ENCODE measurements around the gene PROSER2.
"Not testable (repeated sequence)": the region's sequence is repeated elsewhere in the genome, so short reads cannot be mapped to it uniquely, and the experiment has no call there.

The PROSER2 gene

GRCh38 chr10:11835704-11836103 lies 12.5 kb downstream of the PROSER2 start:
- DNase-seq (ENCODE audit: low read depth): no peak

DNA sequence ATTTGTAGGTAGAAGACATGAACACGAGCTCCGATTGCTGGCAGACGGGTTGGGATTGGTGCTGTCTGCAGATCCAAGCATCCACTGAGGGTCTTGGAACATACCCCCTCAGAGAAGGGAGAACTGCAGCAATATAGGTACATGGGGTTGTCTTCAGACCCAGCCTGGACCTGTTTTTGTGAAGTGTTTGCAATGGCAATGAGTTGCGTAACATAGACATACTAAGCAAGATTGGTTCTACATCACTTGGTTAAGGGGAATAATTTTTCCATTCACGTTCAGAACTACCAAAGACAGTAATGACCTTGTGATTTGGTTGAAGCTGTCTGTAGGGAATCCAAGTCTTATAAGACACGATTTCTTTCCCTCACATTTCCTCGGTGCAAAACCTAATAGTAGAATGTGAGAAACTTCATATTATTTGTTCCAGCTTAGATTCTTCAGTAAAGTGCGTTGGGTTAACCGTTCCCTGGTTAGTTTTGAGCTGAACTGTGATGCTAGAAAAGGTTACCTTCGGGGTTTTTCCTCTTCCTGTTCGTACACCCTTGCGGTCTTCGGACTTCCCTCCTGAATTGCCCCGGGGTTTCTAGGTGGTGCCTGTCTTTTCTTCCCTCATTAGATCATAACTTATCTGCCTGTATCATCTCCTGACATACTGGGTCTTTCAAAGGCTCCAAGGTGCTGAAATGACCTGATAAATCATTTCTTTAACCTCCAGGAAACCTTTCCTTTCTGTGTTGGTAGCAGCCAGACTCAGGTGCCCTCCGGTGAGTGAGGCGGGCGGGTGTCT lies 14.4 kb downstream of the PROSER2 start:
- DNase-seq (ENCODE audit: low read depth): no peak

DNA sequence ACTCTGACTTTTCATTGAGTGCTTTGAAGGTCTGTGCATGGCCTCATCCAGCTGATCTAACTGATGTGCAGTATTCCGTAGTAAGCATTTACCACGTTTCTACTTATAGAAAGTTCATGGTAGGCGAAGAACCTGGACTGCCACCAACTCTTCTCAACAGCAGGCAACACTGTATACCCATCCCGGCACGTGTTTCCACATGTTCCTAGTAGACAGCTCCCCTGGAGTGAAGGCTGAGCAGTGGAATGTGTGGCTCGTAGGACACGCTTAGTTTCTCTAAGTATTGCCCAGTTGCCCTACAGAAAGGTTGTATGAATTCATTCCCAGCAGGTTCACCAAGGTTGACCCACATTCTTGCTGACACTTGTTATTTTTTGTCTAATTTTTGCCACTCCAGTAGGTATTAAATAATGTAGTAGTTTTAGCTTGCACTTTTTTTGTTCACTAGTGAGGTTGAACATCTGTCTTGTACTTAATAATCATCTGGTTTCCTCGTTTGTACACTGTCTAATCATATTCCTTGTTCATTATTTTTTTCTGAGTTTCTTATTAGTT lies 15.2 kb downstream of the PROSER2 start:
- DNase-seq (ENCODE audit: low read depth): no peak

DNA sequence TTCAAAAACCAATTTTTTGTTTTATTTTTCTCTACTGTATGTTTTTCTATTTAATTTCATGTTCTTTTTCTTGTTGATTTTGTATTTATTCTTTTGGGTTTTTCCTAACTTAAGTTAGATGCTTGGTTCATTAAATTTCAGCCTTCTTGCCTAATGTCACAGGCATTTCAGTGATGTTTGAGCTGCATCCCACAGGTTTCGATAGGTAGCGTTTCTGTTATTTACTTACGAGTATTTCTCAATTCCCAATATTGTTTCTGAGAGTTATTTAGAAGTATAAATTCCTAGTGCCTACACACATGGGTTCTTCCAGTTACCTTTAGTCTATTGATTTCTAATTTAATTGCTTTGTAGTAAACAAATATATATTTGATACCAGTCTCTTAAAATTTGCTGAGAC lies 18.2 kb downstream of the PROSER2 start:
- no peak for DNase-seq (ENCODE audit: low read depth)

GRCh38 chr10:11842411-11842810 lies 19.3 kb downstream of the PROSER2 start:
- no peak for DNase-seq (ENCODE audit: low read depth)

DNA sequence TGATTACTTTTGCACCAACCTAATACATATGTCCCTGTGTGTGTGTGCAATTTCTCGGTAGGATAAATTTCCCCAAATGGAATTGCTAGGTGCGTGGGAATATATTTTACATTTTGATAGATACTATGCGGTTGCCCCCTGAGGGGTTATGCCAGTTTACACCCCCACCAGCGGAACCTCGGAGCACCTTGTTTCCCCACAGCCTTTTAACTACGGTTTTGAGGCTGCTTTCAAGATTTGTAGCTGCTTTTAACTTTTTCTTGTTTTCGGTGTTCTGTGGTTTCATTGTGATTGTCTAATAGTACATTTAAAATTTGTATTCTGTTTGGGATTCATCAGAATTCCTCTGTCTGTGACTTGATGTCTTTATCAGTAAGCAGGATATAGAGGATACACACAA lies 22.0 kb downstream of the PROSER2 start:
- DNase-seq (ENCODE audit: low read depth): no peak

DNA sequence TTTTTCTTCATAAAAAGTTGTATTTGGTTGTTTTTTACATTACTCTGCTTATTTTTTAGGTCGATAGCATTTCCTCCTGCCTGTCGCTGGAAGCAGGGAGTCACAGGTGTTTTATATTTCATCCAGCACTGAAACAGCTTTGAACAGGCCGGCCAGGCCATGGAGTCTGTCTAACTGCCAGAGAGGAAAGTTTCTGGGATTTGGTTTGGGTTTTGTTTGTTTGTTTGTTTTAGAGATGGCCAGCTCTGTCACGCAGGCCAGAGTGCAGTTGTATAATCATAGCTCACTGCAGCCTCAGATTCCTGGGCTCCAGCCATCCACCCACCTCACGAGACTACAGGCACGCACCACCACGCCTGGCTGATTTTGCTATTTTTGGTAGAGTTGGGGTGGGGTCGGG lies 23.4 kb downstream of the PROSER2 start:
- no peak for DNase-seq (ENCODE audit: low read depth)

DNA sequence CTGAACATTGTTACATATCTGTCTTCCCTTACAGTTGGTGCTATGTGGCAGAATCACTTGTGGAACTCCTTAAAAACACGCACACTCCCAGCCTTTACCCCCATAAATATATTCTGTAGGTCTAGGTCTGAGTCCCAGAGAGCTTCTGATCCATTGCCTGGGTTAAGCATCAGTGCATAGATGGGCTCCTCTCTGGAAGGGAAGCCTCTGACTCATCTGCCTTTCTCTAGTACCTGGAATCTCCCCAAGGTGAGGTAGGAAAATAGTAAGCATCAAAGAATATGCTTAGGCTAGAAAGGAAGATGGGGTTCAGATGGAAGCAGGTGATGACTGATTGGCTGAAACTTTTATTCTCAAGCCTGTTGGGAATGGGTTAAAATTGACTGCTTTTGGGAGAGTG lies 26.1 kb downstream of the PROSER2 start:
- no peak for DNase-seq (ENCODE audit: low read depth)

- no peak for DNase-seq (ENCODE audit: low read depth)
Observed at GRCh38 chr10:11849911-11850310, 26.8 kb downstream of the PROSER2 start.

DNA sequence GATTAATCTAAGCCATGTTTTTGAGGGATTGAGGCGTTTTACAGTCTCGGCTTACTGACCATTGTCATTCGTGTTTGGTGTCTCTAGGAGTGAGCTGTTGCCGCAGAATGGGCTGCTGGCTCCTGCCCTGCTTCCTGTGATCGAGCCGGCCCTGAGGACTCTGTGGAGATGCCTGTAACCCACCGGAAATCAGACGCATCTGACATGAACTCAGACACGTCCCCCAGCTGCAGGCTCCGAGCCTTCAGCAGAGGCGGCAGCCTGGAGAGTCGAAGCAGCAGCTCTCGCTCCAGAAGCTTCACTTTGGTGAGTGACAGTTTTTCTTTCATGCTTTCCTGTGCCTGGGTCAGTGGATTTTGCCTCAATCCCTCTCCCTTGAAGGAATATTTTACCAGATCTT lies 28.8 kb downstream of the PROSER2 start:
- DNase-seq (ENCODE audit: low read depth): no peak

DNA sequence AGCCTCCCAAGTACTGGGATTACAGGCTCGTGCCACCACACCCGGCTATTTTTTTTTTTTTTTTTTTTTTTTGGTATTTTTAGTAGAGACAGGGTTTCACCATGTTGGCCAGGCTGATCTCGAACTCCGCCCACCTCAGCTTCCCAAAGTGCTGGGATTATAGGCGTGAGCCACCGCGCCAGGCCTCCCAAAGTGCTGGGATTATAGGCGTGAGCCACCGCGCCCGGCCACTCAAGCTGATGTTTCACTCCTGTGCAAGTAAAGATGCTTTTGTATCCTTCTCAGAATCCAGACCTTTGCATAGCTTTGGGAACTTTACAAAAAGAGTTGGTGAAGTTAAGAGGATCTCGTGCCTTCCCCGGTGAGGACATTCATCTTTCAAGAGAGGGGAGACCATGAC lies 29.5 kb downstream of the PROSER2 start:
- DNase-seq (ENCODE audit: low read depth): not testable (repeated sequence)

GRCh38 chr10:11853468-11853867 lies 30.3 kb downstream of the PROSER2 start:
- DNase-seq (ENCODE audit: low read depth): no peak

- DNase-seq (ENCODE audit: low read depth): no peak
Observed at GRCh38 chr10:11854301-11854700, 31.1 kb downstream of the PROSER2 start.

DNA sequence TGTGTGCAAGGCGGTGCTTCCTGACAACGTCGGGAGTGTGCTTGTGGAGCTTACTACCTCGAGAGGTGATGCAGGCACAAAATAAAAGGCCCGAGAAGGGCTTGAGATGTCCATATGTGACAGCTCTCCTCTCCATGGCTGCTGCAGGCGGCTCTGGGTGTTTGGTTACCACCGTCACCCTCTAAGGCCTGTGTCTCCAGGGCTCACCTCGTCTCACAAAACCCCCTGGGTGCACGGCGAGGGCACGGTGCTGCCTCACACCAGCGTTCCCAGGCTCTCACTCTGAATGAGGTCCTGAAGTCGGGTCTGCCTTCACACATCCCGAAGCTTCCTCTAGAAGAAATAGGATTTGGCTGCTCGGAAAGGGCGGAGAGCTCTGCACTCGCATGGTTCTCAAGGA lies 32.9 kb downstream of the PROSER2 start:
- no peak for DNase-seq (ENCODE audit: low read depth)

GRCh38 chr10:11856678-11857077 lies 33.5 kb downstream of the PROSER2 start:
- DNase-seq (ENCODE audit: low read depth): no peak

- DNase-seq (ENCODE audit: low read depth): no peak
Observed at GRCh38 chr10:11858093-11858492, 34.9 kb downstream of the PROSER2 start.

GRCh38 chr10:11861341-11861740 lies 38.2 kb downstream of the PROSER2 start:
- DNase-seq (ENCODE audit: low read depth): no peak

DNA sequence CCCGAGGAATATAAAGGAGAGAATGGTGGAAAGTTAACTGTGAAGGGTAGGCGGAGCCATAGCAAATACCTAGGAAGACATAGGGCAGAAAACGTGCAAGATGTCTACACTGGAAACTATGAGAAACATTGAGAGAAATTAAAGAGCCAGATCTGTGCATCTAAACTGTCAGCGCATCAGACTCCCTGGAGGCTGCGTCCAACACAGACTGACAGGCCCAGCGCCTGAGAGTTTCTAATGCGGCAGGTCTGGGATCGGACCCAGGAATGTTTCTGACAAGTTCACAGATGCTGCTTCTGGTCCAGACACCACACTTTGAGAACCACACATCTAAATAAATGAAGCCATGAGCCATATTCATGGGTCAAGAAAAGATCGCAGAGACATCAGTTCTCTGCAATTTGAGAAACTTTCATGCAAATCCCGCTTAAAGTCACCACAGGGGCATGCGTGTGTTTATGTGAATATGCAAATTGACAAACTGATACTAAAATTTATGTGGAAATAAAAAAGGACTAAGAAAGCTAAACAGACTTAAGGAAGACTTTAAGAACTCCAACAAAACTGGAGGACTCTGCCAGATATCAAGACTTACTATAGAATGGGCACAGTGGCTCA lies 38.8 kb downstream of the PROSER2 start:
- DNase-seq (ENCODE audit: low read depth): no peak

DNA sequence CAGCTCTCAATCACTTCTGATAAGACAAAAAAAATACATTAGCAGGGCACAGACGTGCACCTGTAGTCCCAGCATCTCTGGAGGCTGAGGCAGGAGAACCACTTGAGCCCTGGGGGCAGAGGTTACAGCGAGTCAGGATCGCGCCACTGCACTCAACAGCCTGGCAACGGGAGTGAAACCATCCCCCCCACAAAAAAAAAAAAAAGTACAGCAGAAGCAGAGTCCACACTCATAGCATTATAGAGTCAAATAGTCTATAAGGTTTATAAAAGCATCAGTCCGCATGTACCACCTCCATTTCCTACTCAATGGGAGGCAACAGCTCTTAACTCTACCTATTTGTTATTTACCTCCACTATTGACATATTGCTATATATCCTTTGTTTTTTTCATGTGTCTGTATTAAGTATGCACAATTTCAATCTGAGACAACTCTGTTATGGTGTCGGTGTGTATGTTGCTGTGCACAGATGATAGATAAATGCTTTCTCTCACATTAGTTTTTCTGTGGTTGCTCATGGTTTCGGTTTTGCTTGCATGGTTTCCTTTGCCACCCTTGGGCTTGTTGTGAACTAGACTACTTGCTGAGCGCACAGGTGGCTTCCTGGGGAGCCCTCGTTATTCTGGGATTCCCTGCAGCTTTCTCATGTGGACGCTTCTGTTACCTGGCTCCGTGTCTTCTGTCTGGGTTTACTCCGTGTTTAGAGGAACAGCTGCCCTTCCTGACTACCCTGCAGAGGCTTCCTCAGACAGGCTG lies 40.4 kb downstream of the PROSER2 start:
- no peak for DNase-seq (ENCODE audit: low read depth)

GRCh38 chr10:11864727-11865126 lies 41.6 kb downstream of the PROSER2 start:
- no peak for DNase-seq (ENCODE audit: low read depth)

- no peak for DNase-seq (ENCODE audit: low read depth)
Observed at GRCh38 chr10:11865561-11865960, 42.4 kb downstream of the PROSER2 start.

- no peak for DNase-seq (ENCODE audit: low read depth)
Observed at GRCh38 chr10:11866199-11866925, 43.2 kb downstream of the PROSER2 start.
